ENCODE data around the gene CISH. TPM values are rescaled to one million over a fixed set of nuclear protein-coding genes. Genes with fewer than 3 reads are reported as not detected.

CISH gene
- total and polyA plus RNA-seq, 4 donors = 37.8 to 104 (median 46.6) TPM

GRCh38 chr3:50656417-50657195 is 45.0 kb upstream of the CISH start:
- ATAC-seq (ENCODE audit: insufficient read depth, low FRiP score) (no peak), DNase-seq (no peak)
- H3K9ac ChIP-seq (ENCODE audit: insufficient read depth in 1 of 2, low read length in 2 of 2) = no peak overlapping the region
- H3K4me3 ChIP-seq = no peak overlapping the region
- no peaks in the 10 kb centered on the region for H3K4me1 ChIP-seq (ENCODE audit: control insufficient read depth in 5 of 5, insufficient read depth in 5 of 5, low read length in 5 of 5)
- no peaks in the 10 kb centered on the region for H3K9me3 ChIP-seq (ENCODE audit: control insufficient read depth in 4 of 4, insufficient read depth in 3 of 4, low read length in 3 of 4)
- H3K36me3 ChIP-seq (ENCODE audit: control insufficient read depth in 4 of 4, insufficient read depth in 4 of 4, low read length in 4 of 4) = no peaks in the 10 kb centered on the region
- no peak overlapping the region for H3K27ac ChIP-seq (ENCODE audit: low read depth in 1 of 2, low read length in 1 of 2)
- no peak for TF ChIP-seq CTCF (IDR thresholded peaks at IDR 0.05; ENCODE audit: control extremely low read depth, extremely low read depth)
- WGBS, 2 donors = 70 to 76% methylated on average over 8 of the region's 8 CpGs
- no peaks in the 10 kb centered on the region for H3K27me3 ChIP-seq (ENCODE audit: control insufficient read depth in 3 of 3, insufficient read depth in 3 of 3, low read length in 2 of 3)

- no peak for ATAC-seq (ENCODE audit: insufficient read depth, low FRiP score)
- TF ChIP-seq CTCF (IDR thresholded peaks at IDR 0.05; ENCODE audit: control extremely low read depth, extremely low read depth) = no peak
- no peaks in the 10 kb centered on the region for H3K36me3 ChIP-seq (ENCODE audit: control insufficient read depth in 4 of 4, insufficient read depth in 4 of 4, low read length in 4 of 4)
- H3K4me3 ChIP-seq = no peak overlapping the region
- no peak overlapping the region for H3K9ac ChIP-seq (ENCODE audit: insufficient read depth in 1 of 2, low read length in 2 of 2)
- WGBS, 2 donors = 14 to 35% methylated on average over 3 of the region's 3 CpGs
- H3K4me1 ChIP-seq (ENCODE audit: control insufficient read depth in 5 of 5, insufficient read depth in 5 of 5, low read length in 5 of 5) = no peaks in the 10 kb centered on the region
- DNase-seq = no peak
- no peak overlapping the region for H3K27ac ChIP-seq (ENCODE audit: low read depth in 1 of 2, low read length in 1 of 2)
- H3K27me3 ChIP-seq (ENCODE audit: control insufficient read depth in 3 of 3, insufficient read depth in 3 of 3, low read length in 2 of 3) = no peaks in the 10 kb centered on the region
- no peaks in the 10 kb centered on the region for H3K9me3 ChIP-seq (ENCODE audit: control insufficient read depth in 4 of 4, insufficient read depth in 3 of 4, low read length in 3 of 4)
Measured at GRCh38 chr3:50655009-50655830, 43.6 kb upstream of the CISH start.

- no peak for TF ChIP-seq CTCF (IDR thresholded peaks at IDR 0.05; ENCODE audit: control extremely low read depth, extremely low read depth)
- Histone ChIP-seq H3K9ac (ENCODE audit: insufficient read depth in 1 of 2, low read length in 2 of 2) (no peak overlapping the region), H3K4me1 (ENCODE audit: control insufficient read depth in 5 of 5, insufficient read depth in 5 of 5, low read length in 5 of 5) (peaks cover 0 to 5% (median 0%) of the 10 kb centered on the region in 5 donors), H3K27ac (ENCODE audit: low read depth in 1 of 2, low read length in 1 of 2) (no peak overlapping the region), H3K9me3 (ENCODE audit: control insufficient read depth in 4 of 4, insufficient read depth in 3 of 4, low read length in 3 of 4) (no peaks in the 10 kb centered on the region), H3K36me3 (ENCODE audit: control insufficient read depth in 4 of 4, insufficient read depth in 4 of 4, low read length in 4 of 4) (peaks cover 0 to 7% (median 0%) of the 10 kb centered on the region in 4 donors), H3K27me3 (ENCODE audit: control insufficient read depth in 3 of 3, insufficient read depth in 3 of 3, low read length in 2 of 3) (no peaks in the 10 kb centered on the region), H3K4me3 (no peak overlapping the region)
- ATAC-seq (ENCODE audit: insufficient read depth, low FRiP score) = no peak
- WGBS, 2 donors = 69 to 73% methylated on average over 3 of the region's 3 CpGs
- no peak for DNase-seq
Measured at GRCh38 chr3:50653937-50654595, 42.5 kb upstream of the CISH start.
